ENCODE results near the gene AADAT.

AADAT gene

DNA sequence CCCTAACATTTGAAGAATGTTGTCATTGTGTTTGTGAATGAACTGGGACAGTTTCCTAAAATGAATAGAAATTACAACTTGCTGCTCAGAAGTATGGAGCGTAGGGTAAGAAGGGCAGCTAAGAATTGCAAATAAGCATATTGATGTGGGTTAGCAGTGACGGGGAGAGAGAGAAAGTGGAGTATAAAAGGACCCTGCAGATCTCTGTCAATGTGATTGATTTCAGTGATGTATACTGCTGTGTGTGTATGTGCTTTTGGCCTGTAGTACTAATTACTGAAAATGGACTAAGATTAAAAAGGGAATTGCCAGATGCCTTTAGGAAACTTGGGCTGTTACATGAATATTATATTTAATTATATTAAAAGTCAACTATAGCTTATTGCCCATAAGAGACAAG is 55.8 kb downstream of the AADAT start:
- no peak for DNase-seq (ENCODE audit: low read depth)

DNA sequence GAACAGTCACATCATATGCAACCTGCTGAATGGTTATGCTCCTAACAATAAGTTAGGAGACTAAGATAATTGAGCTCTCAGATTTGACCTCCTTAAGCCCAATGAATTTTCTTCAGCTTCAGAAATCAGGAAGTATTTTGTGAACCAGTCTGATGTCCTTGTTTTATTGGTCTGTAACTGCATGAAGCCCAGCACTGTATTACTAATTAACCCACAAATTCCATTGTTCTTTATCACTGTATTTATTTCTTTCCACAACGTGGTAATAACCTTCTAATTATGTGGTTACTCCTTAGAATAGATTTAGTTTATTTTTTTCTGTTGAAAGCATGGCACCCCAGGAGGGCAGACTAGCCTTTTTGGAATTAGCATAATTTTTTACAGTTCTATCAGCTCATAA is 59.6 kb downstream of the AADAT start:
- no peak for DNase-seq (ENCODE audit: low read depth)

DNA sequence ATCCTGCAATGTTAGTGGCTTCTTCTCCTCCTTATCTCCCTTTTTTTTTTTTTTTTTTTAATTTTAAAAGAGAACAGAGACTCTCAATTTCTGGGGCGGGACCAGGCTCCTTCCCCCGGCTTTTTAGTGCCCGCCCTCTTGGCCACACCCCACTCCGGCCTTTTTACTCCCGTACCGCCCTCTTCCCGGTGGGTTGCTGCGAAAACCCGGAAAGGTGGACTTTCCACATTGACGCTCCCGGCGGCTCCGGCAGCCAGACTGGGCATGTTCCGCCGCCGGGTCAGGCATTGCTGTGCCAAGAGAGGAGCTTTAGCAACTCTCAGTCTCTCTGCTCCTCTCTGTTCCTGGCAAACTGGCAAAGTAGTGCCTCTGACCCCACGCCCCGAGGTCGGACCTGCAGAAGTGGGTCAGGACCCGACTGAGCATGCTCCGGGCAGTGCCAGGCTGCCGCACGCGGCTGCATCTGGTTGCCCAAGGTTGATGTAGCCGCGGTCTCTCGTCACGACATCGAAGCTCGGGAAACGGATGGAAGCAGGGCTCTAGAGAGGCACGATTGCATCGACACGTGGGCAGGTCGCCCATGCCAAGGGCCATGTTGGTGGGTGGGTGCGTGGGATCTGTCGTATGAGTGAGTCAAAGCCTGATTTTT is 62.5 kb downstream of the AADAT start:
- DNase-seq (ENCODE audit: low read depth), result peak; percentile 96

DNA sequence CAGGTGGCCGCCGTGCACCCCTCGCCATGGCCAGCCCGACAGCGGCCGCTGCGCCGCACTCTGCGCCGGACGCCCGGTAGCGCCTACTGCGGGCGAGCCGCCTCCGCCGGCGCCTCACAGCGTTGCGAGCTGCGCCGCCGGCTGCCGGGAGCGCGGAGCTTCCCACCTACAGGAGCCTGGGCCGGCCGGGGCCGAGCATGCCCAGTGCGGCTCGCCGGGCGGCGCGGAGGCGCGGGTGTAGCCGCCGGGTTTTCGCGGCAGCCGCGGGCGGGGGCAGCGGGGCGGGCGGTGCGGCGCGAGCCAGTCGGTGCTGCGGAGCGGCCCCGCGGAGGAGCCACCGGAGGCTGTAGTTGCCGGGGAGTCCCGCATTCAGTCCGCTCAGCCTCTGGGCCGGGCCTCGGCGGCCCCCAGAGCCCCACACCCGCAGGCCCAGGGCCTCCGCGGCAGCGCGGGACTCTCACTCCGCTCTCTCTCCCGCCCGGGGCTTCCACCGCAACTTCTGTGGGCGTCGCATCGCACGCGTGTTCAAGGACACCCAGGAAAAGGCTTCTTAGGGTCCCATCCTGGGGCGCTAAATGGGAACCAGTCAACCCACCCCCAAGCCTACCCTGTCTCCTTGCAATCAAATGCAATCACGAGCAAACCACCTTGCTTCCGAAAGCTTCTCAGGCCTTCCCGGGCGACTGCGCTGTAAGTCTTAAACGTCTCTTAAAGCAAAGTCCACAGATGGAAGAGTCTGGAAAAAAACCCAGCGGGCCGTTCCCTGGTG is 63.3 kb downstream of the AADAT start, which contains the start of gene MFAP3L:
Gene MFAP3L, minus strand, starts transcription at position 143 of the 769 bp plus-strand sequence. CDS start 20,518 bp downstream, outside the sequence.
- DNase-seq (ENCODE audit: low read depth), result peak; percentile 85

DNA sequence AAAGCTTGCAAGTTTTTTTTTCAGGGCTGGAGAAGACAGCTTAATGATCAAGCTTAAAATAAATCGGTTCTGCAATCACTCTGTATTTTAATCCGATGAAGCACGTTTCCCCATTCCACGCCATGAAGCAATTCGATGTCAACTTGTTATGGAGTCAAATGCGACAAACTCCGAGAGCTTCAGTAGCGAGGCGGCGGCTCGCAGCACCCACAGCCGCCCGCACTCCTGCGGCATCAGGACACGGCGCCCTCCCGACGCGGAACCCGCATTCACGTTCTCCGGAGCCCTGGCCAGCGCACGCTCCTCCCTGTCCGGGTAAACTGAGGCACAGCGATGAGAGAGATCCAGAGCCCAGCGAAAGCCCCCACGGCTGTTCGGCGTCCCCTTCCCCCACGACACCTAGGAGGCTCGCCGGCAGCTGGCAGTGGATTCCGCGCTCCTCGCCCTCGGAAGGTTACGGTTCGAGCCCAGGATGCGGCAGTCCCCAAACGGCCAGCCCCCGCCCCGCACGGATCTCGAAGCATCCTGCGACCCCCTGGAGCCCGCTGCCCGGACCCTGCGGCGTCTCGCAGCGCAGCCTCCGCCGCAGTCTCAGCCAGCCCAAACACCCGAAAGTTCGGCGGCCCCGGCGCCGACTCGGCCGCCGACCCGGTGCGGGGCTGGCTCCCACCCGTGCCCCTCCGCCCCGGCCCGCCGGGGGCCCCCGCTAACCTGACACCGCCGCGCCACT is 64.1 kb downstream of the AADAT start:
- no peak for DNase-seq (ENCODE audit: low read depth)

DNA sequence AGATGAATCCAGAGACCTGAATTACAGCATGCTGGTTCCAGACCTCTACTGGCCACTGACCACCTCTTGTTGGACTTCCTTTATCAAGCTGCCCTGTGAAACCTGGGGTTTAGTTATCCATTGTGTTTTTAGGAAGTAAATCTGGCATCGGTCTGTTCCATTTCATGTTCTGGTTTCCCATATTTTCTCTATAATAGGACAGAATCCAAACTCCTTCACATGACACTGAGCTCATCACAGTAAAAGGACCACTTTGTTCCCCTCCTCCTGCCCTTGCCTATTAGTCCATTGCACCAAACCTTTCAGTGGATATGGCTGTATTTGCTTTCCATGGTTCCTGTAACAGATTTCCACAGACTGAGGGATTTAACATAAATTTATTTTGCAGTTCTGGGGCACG is 67.5 kb downstream of the AADAT start:
- no peak for DNase-seq (ENCODE audit: low read depth)

DNA sequence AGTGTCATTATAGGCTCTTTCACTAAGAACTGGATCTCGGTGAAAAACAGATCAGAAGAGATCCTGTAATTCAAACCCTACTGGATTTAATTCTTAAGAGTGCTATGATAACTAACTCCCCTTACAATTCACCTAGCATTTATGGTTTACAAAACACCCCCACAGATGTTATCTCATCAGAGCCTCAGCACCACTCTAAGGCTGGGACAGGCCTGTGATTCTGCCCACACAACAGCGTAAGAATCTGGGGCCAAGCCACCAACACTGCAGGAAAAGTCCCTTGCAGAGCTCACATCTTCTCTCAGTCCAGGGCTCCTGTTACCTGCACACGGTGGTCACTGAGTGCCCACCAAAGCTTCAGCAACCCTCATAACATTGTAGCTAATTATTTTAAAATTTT is 72.5 kb downstream of the AADAT start:
- no peak for DNase-seq (ENCODE audit: low read depth)

DNA sequence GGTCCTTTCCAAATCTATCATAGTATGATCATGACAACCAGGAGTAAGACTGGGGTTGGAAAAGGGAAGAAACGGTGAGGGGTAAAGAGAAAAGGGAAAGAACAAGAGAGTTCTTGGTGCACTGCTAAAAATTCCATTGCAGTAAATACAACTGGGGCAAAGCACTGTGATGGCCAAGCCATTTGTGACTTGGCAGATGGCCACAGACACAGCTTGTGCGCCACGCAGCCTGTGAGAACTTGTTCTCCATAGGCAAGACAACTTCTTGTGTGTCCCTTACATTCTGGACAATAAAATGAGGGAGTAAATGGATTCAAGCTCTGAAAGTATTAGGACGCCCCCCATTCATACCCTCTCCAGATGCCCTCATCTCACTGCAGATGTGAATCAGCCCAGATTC is 74.5 kb downstream of the AADAT start:
- DNase-seq (ENCODE audit: low read depth), result no peak

DNA sequence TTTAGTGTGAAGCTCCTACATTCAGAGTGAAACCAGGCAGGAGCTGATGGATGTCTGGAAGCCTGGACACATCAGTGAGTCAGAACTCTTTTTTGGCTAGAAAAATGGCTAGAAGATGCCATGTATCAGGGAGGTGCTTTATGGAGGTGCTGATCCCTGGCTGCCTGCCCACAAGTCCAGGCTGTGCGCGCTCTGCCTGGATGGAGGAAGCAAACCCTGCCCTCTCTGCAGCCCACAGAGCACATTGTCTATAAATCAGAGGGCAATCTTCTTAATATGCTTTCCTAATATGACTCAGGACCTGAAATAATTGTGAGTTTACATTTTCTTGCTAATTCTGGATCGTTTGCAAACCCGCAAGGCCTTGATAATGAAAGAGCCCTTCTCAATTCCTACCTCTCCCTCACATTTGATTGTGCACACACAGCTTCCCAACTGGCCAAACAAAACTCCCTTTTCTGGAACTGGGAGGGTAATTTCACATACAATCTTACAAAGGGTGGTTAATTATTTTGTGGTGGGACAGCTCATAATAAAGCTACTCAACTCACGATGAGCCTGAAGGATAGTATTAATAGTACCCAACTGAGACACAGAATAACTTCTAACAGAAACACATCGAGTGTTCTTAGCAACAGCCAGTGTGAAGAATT is 75.3 kb downstream of the AADAT start:
- peak; percentile 97 for DNase-seq (ENCODE audit: low read depth)

DNA sequence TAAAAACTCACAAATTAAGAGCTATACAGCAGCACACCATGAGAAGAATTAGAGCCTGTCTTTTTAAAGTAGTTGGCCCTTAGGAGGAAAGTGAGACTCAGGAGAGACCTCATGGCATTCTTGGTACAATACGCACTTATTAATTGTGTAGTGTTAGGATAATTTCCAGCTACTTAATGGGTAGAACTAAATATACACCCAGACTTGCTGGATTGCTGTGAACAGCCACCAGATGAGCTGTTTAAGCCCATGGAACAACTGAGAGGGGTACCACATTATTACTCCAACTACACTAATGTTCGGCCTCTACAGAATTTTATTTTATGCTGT is 77.2 kb downstream of the AADAT start:
- no peak for DNase-seq (ENCODE audit: low read depth)

DNA sequence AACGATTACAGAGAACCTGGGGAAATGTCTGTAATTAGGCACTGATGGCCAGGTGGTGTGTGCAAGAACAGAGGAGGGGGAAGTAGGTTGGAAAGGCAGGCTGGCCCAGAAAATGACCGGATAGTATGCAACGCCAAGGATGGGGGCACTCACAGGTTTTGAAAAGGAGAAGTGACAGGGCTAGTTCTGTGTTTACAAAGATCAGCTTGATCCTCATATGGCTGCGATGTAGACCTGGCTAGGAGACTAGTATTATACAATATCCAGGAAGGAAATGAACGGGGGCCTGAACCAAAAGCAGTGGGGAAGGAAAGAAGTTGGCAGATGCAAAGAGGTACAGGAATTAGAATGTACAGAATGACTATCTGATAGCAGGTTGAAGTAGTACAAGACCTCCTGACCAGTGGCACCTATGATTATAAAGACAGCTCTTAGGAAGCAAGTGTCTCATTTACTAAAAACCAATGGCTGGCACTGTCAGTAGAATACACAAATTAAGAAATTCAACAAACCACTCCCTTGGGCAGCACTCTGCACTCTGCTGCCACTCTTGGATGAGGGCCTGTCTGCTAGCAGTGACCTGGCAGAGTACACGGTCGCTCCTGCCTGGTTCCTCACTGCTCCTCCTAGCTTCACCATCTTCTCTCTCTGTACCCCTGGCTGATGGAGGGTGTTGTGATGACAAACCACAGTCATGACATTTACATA is 77.7 kb downstream of the AADAT start:
- DNase-seq (ENCODE audit: low read depth), result no peak
